GF-D8 (cell line): ENCODE data around the gene KCNG2.

ENCODE experiments used
- DNase-seq: peaks from one replicate; lab custom pipeline; 2025; lab: John Stamatoyannopoulos, UW

Gene KCNG2

GRCh38 chr18:79785831-79786230 is 11.9 kb upstream of the KCNG2 start:
- DNase-seq = no peak

DNA sequence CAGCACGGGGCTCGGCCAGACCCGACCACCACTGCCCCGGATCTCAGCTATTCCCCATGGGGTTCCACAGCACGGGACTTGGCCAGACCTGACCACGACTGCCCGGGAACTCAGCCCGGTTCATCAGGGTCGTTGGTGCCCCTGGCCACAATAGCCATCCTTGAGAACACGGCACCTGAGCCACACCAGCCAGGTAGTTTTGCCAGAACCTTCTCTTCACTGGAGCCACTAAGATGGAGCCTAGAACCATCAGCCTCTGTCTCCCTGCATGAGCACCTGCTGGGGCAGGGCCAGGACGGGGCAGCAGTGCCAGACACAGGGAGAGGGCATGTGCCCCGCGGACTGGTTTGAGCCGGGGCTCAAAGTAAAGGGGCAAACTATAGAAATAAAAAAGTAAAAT is 11.4 kb upstream of the KCNG2 start:
- DNase-seq = no peak

- peak; percentile 88 for DNase-seq
Measured at GRCh38 chr18:79786786-79787526, 10.8 kb upstream of the KCNG2 start.

DNA sequence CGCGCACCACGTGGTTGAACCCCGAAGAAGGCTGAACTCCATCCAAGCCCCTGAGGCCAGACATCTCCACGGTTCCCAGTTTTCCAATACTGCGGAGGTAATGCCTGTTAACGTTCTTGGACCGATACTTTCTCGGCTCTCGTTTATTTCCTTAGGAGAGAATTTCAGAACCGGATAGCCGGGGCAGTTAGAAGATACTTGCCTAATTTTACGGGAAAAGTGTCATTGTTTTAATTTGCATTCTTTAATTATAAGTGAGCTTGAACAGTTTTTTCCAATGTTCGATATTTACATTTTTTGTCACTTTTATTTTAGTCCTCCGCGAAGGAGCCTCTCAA is 10.2 kb upstream of the KCNG2 start:
- DNase-seq = no peak

GRCh38 chr18:79787865-79788733 is 9.6 kb upstream of the KCNG2 start:
- no peak for DNase-seq

GRCh38 chr18:79788734-79789085 is 9.0 kb upstream of the KCNG2 start:
- no peak for DNase-seq

DNA sequence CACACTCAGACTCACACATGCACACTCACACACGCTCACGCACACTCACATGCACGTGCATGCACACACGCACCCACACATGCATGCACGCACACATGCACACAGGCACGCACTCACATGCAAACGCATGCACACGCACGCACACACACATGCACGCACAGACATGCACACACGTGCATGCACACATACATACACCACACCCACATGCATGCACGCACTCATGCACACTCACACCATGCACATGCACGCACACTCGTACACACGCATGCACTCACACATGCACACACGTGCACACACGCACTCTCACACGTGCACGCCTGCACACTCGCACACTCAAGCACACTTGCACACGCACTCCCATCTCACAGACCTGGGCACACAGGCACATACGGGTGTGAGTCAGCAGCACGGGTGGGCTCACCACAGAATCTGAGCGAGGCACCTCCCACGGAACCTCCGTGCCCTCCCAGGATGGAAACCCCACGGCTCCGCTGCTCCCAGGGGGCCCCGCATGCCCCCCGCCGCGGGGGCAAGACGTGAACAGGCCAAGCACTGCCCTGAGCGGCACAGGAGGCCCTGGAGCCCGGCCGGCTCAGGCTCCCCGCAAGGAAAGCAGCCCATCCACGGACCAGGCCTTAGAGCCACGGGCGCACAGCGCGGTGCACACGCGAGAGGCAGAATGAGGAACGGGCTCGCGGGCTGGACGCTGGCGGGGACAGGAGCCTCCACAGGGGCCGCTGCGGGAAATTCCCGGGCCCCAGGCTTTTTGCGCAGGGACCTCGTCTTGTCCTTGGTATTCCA is 8.4 kb upstream of the KCNG2 start:
- no peak for DNase-seq

- no peak for DNase-seq
Measured at GRCh38 chr18:79789901-79790890, 7.5 kb upstream of the KCNG2 start.

DNA sequence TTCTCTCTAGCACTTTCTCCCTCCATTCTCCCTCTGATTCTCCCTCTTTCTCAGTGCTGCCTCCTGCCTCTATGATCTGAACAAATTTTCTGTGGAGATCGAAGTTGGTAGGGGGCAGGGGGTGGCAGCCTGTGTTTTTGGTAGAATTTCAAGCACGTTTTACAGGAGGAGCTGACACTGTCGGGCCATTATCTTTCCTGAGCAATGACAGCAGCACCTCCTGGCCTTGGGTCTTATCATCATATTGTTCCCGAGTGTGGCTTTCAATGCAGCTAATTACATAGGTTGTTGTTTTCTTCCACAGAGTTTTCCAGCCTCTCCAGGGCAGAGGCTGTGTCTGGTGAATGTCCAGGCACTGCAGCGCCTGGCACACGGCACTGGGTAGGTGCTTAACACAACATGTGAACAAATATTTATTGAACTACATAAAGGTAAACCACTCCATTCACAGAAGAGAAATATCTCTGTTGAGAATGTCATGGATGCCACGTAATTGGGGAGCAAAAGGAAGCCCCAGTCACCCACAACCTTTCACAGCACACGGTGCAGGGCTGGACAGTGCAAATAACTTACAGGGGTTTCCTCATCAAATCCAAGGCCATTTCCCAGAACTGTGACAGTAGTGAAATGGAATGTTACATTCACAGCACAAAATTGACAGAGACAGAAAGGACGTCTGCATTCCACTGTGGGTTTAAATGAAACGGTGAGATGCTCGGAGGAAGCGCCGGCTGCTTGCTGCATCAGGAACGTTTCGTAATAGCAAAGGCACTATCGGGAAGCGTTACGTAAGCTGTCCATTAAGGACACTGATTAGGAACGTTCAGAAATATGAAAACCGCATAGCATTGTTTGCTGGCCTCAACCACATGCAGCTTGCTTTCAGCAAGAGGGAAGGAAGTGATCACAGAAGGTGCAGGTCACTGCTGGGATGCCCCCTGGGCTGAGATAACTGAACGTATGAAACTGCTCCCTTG is 6.5 kb upstream of the KCNG2 start:
- DNase-seq = peak; percentile 99

- DNase-seq = peak; percentile 62
Measured at GRCh38 chr18:79792096-79792987, 5.4 kb upstream of the KCNG2 start.

GRCh38 chr18:79792988-79793355 is 4.8 kb upstream of the KCNG2 start:
- DNase-seq = peak; percentile 79

DNA sequence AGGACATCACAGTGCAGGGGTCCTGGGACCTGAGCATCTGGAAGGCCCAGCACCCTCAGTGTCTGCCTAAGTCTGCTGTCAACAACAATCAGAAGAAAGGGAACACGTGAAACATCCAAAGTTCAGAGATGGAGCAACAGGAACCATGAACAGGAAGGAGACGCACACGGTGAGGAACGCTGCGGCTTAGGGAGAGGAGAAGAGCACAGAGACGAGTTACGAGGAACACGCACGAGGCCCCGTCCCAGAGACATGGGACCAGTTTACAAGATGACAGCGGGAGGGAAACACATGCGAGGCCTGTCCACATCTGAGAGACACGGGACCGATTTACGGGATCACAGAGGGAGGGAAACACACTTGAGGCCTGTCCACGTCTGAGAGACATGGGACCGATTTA is 2.9 kb upstream of the KCNG2 start:
- no peak for DNase-seq

DNA sequence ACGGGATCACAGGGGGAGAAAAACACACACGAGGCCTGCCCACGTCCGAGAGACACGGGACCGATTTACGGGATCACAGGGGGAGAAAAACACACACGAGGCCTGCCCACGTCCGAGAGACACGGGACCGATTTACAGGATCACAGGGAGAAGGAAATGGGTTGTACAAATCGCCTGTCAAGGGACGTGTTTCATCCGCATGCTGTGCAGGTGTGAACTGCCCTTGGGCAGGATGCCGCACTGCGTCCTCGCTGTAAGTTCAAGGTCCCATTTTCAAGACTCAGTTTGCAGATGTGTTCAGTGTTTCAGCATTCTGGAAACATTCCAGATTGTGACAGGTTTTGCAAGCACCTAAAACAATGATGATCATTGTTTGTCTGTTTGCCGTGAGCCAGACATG is 2.3 kb upstream of the KCNG2 start:
- no peak for DNase-seq

GRCh38 chr18:79796016-79796415 is 1.7 kb upstream of the KCNG2 start:
- DNase-seq = no peak

DNA sequence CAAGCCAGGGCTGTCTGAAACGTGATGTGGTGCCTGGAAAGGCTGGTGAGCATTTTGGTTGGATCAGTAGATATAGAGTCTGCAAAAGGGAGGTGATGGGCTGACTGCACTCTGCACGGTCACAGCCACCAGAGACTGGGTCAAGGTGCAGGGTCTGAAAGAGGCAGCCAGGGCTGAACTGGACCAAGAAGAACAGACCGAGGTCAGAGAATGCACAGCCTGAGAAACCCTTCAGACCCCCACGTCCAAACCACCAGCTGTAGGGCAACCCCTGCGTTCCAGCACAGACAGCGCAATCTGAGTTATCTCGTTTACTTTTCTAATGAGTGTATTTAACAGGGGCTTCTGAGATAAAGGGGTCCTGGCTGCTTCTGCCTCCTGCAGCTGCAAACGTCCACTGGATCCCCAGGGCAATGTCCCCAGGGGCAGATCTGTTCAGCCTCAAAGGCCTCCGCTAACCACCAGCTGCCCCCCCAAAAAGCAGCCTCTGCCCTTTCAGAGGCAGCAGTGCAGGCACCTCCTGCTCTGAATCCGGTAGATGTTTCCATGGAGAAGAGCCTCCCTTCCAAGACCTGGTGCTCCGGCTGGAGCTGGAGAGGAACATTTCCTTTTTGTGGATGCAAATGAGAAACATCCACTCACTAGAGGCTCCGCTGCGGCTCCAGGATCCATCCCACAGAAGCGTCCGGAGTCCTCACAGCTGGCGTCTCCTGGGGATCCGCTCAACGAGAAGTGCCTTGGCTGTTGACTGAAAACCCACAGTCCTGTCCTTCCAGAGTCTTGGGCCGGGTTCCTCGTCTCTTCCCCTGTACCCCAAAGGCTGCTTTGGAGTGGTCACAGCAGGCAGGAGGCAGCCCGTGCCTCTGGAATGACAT is 970 bp upstream of the KCNG2 start:
- no peak for DNase-seq

DNA sequence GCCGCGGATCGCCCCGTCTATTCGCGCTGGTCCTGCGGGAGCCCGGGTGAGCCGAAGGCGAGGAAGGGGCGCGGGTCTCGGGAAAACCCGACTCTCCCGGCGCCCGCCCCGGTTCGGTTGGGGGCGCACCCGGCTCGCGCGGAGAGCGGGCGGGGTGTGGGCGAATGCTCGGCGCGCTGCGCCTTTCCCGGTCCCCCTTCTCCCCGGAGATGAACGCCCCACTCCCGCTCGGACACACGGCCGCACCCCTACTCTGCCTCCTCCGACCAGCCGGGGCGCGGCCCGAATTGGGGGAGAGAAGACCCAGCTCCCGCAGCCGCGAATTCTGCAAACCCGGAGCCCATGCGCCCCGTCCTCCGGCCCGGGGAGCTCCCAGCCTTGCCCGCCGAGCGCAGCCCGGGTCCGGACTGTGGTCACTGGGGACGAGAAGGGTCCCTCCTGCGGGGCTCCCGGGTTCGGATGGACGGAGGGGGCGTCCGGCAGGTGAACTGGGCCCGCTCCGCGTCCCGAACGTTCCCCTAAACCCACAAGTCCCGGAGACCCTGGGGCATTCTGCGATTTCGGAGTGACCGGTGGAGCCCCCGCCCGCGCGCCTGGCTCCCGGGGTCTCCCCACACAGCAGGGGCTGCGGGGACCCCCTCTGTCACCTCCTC is 734 bp downstream of the KCNG2 start:
- no peak for DNase-seq

DNA sequence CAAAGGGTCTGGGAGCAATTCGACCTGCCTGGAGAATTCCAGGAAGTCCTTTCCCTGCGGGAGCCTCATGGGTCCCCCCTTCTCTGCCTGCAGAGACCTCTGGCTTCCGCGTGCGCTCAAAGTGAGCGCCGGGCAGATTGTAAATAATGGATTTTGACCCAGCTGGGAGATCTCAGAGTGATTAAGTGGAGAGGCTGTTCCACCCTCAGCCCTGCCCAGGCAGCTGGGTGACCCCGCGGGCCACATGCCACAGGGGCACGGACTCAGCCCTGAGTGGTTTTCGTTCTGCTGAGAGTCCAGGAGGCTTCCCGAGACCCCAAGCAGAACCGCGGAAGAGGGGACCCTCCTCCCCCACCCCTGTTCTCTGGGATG is 1.2 kb downstream of the KCNG2 start:
- DNase-seq = no peak
